Large intestine (tissue), 3 donors: Measurements from ENCODE around the gene RIT1. TPM values are rescaled to one million over a fixed set of nuclear protein-coding genes. Genes with fewer than 3 reads are reported as not detected.

Experiments used
- DNase-seq, 2 donors: peaks; one replicate each; pipeline versions ENCODE4 v3.0.0 to v3.0.0-alpha.2; 2013
- H3K27ac ChIP-seq: one replicate; pipeline ENCODE4 v1.5.1; 2013; ENCODE audit warnings: low read length
- H3K27me3 ChIP-seq: 2 replicates; pipeline ENCODE4 v1.6.1; 2013; ENCODE audit warnings: low read length; ENCODE audit not compliant: control insufficient read depth, insufficient read depth
- H3K36me3 ChIP-seq: 2 replicates; pipeline ENCODE4 v1.6.1; 2013; ENCODE audit warnings: low read length; ENCODE audit not compliant: control insufficient read depth, insufficient read depth
- H3K4me1 ChIP-seq: one replicate; pipeline ENCODE4 v1.6.1; 2013; ENCODE audit warnings: low read length; ENCODE audit not compliant: control insufficient read depth, insufficient read depth
- H3K4me3 ChIP-seq: one replicate; pipeline ENCODE4 v1.5.1; 2013; ENCODE audit warnings: low read length
- H3K9me3 ChIP-seq: one replicate; pipeline ENCODE4 v1.6.1; 2013; ENCODE audit warnings: mild to moderate bottlenecking, low read depth, low read length, moderate library complexity; ENCODE audit not compliant: control insufficient read depth
- WGBS: methylation state at CpG from one replicate; pipeline ENCODE4 v1.1.5; 2013; ENCODE audit warnings: low lambda C conversion rate; ENCODE audit not compliant: insufficient coverage; 5-methylcytosine and 5-hydroxymethylcytosine counted together
- polyA plus RNA-seq: library from polyadenylated mRNA; unstranded; fragments of 120-200 nt; gene quantifications from one replicate; pipeline ENCODE4 v1.2.1, GENCODE V29; 2013

Gene RIT1
- polyA plus RNA-seq, 1 donor = 57.1 TPM

DNA sequence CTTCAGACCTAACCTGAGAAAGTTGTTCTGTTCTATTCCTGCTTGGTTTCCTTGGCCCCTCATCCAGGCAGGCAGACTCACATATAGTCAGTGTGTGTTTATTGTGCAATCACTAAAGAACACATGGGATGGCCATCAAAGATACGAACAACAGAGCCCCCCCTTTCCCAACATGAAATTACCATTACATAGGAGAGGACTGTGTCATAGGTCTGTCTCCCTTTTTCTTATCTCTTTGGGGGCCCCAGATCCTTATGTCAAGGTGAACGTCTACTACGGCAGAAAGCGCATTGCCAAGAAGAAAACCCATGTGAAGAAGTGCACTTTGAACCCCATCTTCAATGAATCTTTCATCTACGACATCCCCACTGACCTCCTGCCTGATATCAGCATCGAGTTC is 30.2 kb downstream of the RIT1 start:
- Histone ChIP-seq H3K4me3 (no peak overlapping the region), H3K27ac (peak overlapping the region; percentile 87), H3K9me3 (no peaks in the 10 kb centered on the region), H3K4me1 (peaks cover 56% of the 10 kb centered on the region), H3K27me3 (no peaks in the 10 kb centered on the region), H3K36me3 (no peaks in the 10 kb centered on the region)
- peak; percentile 92 to 97 for DNase-seq
- no CpG with 5 or more reads among the region's 6 CpGs for whole genome bisulfite sequencing

DNA sequence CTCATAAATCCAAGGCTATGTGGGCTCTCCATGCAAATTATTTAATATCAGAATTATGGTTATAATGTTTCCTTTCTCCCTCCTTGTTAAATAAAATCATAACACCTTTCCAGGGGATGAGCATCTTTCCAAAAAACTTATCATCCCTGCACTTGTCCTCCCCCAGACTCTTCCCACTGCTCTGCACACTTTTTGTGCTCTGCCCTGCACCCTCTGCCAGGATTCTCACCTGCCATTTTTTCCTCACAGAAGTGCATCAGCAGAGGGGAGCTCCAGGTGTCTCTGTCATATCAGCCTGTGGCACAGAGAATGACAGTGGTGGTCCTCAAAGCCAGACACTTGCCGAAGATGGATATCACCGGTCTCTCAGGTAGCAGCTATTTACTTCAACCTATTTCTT is 30.9 kb downstream of the RIT1 start:
- Histone ChIP-seq H3K4me1 (peaks cover 49% of the 10 kb centered on the region), H3K27ac (peak overlapping the region; percentile 83), H3K9me3 (no peaks in the 10 kb centered on the region), H3K27me3 (no peaks in the 10 kb centered on the region), H3K36me3 (no peaks in the 10 kb centered on the region), H3K4me3 (no peak overlapping the region)
- no CpG with 5 or more reads among the region's 2 CpGs for WGBS
- no peak for DNase-seq

DNA sequence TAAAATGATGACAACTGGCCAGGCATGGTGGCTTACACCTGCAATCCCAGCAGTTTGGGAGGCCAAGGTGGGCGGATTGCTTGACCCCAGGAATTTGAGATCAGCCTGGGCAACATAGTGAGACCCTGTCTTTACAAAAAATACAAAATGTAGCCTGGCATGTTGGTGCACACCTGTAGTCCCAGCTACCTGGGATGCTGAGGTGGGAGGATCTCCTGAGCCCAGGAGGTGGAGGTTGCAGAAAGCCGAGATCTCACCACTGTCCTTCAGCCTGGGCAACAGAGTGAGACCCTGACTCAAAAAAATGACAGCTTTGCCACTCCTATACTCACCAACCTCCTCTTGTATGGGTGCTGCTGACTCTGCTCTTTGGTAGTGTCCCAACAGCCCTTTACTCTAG is 33.2 kb downstream of the RIT1 start:
- Histone ChIP-seq H3K9me3 (no peaks in the 10 kb centered on the region), H3K27ac (no peak overlapping the region), H3K27me3 (no peaks in the 10 kb centered on the region), H3K4me3 (no peak overlapping the region), H3K4me1 (peaks cover 29% of the 10 kb centered on the region), H3K36me3 (no peaks in the 10 kb centered on the region)
- 100% methylated on average over 1 of the region's 2 CpGs for WGBS
- DNase-seq = no peak

DNA sequence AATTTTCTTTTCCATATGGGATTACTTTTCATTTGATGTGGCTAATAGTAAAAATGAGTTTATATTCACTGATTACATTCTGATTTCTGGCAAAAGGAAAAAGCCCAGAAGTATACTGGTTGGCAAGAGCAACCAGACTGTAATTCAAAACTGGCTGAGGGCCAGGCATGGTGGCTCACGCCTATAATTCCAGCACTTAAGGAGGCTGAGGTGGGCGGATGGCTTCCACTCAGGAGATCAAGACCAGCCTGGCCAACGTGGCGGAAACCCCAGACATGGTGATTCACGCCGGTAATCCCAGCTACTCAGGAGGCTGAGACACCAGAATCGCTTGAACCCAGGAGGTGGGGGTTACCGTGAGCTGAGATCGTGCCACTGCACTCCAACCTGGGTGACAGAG is 37.3 kb downstream of the RIT1 start:
- Histone ChIP-seq H3K36me3 (no peaks in the 10 kb centered on the region), H3K27ac (no peak overlapping the region), H3K27me3 (no peaks in the 10 kb centered on the region), H3K9me3 (no peaks in the 10 kb centered on the region), H3K4me1 (no peaks in the 10 kb centered on the region), H3K4me3 (no peak overlapping the region)
- WGBS = 90% methylated on average over 2 of the region's 9 CpGs
- DNase-seq = no peak

DNA sequence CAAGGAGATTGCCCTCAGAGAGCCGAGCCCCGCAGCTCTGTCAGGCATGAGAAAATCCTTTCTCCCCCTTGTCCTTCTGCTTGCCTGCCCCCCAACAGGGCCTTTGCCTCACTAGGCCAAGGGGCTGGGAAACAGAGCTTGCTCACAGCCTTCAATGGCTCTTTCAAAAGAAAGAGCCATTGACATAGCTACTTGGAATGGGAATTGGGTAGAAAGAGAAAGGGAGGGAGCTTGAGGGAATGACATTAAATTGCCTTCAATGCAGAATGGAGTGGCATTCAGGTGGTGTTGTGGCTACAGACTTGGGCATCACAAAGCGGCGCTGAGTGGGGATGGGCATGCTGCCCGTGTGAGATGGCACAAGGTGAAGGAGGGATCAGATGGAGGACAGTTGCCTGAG is 38.6 kb downstream of the RIT1 start:
- DNase-seq = no peak
- H3K27ac ChIP-seq = no peak overlapping the region
- H3K36me3 ChIP-seq = no peaks in the 10 kb centered on the region
- no peaks in the 10 kb centered on the region for H3K4me1 ChIP-seq
- H3K27me3 ChIP-seq = no peaks in the 10 kb centered on the region
- 83% methylated on average over 1 of the region's 5 CpGs for WGBS
- H3K4me3 ChIP-seq = no peak overlapping the region
- no peaks in the 10 kb centered on the region for H3K9me3 ChIP-seq

DNA sequence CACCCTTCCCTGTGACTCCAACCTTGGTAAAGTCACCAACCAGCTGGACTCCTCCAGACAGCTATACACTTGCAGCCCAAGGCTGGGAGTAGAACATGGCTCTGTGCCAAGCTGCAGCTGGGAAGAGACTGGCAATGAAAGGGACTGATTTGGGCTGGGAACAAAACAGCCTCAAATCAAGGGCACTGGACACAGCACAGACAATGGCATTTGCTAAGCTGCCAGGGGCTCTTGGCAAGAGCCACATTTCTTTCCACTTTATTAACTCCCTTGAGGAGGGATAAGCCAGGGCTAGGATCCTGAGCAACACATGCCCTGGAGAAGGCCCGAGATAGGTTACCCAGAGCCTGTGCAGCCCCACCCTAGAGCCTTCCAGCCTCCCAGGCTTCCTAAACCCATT is 39.8 kb downstream of the RIT1 start:
- DNase-seq = peak in 1 of 2 donors; percentile 18
- H3K4me3 ChIP-seq = no peak overlapping the region
- no peaks in the 10 kb centered on the region for H3K27me3 ChIP-seq
- H3K4me1 ChIP-seq = no peaks in the 10 kb centered on the region
- no CpG with 5 or more reads among the region's 1 CpG for WGBS
- no peaks in the 10 kb centered on the region for H3K9me3 ChIP-seq
- H3K27ac ChIP-seq = no peak overlapping the region
- no peaks in the 10 kb centered on the region for H3K36me3 ChIP-seq

DNA sequence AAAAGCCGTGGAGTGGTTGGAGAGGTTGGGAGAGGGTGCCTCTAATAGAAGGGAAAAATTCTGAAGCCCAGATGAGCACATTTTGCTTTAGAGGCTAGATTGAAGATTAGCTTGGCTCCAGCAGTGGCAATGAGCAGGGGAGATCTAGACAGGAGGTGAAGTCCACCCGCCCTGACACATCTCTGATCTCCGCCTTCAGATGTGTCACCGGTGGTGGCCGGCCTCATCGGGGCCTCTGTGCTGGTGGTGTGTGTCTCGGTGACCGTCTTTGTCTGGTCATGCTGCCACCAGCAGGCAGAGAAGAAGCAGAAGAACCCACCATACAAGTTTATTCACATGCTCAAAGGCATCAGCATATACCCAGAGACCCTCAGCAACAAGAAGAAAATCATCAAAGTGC is 43.4 kb downstream of the RIT1 start:
- DNase-seq = no peak
- H3K9me3 ChIP-seq = no peaks in the 10 kb centered on the region
- H3K27ac ChIP-seq = no peak overlapping the region
- no peaks in the 10 kb centered on the region for H3K27me3 ChIP-seq
- H3K36me3 ChIP-seq = no peaks in the 10 kb centered on the region
- no CpG with 5 or more reads among the region's 8 CpGs for WGBS
- no peaks in the 10 kb centered on the region for H3K4me1 ChIP-seq
- no peak overlapping the region for H3K4me3 ChIP-seq

DNA sequence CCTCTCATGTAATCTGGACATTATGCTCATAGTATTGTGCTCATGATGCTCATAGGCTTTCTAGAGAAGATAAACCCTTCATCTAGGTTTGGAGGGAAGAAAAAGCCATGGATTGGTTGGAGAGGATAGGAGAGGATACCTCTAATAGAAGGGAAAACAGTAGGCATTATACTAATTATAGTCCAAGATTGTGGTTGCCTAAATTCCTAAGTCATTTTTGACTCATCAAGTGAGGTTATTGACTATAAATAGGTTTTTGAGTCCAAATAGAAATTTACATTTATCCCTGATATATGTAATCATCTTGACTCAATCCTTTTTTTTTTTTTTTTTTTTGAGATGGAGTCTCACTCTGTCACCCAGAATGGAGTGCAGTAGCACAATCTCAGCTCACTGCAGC is 46.8 kb downstream of the RIT1 start:
- no peak for DNase-seq
- no peaks in the 10 kb centered on the region for H3K4me1 ChIP-seq
- no peaks in the 10 kb centered on the region for H3K9me3 ChIP-seq
- H3K4me3 ChIP-seq = no peak overlapping the region
- no peaks in the 10 kb centered on the region for H3K36me3 ChIP-seq
- H3K27me3 ChIP-seq = peaks cover 2% of the 10 kb centered on the region
- no peak overlapping the region for H3K27ac ChIP-seq

DNA sequence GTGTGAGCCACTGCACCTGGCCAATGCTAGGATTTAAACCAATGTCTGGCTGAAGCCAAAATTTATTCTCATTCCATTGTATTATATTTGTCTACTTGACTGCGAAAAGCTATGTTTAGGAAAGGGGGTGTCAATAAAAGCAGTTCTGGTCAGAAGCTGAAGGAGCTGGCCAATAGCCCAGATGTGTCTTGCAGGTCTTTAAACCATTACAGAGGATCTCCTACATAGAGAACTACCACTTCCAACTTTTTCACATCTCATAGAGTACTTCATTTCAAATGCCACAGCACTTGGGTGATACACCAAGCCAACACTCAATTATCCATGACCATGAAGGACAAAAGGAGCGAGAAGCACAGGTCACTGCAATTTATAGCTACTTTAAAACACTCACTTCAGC is 49.3 kb downstream of the RIT1 start:
- Histone ChIP-seq H3K4me3 (no peak overlapping the region), H3K4me1 (peaks cover 8% of the 10 kb centered on the region), H3K36me3 (no peaks in the 10 kb centered on the region), H3K9me3 (no peaks in the 10 kb centered on the region), H3K27me3 (peaks cover 2% of the 10 kb centered on the region), H3K27ac (no peak overlapping the region)
- no peak for DNase-seq
- no CpG with 5 or more reads among the region's 2 CpGs for WGBS

DNA sequence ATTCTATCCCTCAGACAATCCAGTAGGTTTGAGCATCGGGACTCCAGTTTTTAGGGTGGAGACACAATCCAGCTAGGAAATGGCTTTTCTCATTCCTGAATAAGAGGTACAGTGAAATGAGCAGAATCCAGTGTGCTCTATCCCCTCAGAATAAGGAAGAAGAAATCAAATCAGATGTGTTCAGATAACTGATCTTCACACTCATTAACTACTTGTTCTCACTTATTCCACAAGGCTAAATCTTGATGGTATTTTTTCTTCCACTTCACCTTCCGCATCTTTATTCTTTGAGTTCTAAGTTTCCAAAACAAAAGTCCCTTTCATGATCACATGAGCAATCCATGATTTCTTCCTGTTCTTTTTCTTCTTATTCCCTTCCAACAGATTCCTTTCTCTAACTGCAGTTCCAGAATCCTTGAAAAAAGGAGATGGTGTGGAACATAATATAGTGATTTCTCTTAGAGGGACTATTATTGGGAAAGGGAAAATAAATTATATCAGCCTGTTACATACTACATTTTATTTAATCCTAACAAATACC is 50.1 kb downstream of the RIT1 start:
- Histone ChIP-seq H3K9me3 (no peaks in the 10 kb centered on the region), H3K4me1 (peaks cover 10% of the 10 kb centered on the region), H3K27me3 (peaks cover 2% of the 10 kb centered on the region), H3K36me3 (no peaks in the 10 kb centered on the region), H3K27ac (peak overlapping the region; percentile 73), H3K4me3 (peak overlapping the region; percentile 30)
- WGBS = 100% methylated on average over 1 of the region's 2 CpGs
- no peak for DNase-seq
